Type B pancreatic cell (in vitro differentiated cells): Measurements from ENCODE around the gene COL5A2. TPM values are rescaled to one million over a fixed set of nuclear protein-coding genes. Genes with fewer than 3 reads are reported as not detected.

Experiments used
- DNase-seq: peaks from one replicate; pipeline ENCODE4 v3.0.0; 2021; ENCODE audit warnings: mixed read lengths; ENCODE audit not compliant: unreplicated experiment; ENCODE audit errors: extremely low spot score
- H3K27ac Mint-ChIP-seq: 2 replicates; pipeline ENCODE4 v1.8.0; 2021; ENCODE audit warnings: mild to moderate bottlenecking, mixed read lengths
- H3K27me3 Mint-ChIP-seq: 2 replicates; pipeline ENCODE4 v1.8.0; 2021; ENCODE audit warnings: mixed read lengths
- H3K36me3 Mint-ChIP-seq: 2 replicates; pipeline ENCODE4 v1.8.0; 2021; ENCODE audit warnings: mixed read lengths
- H3K4me1 Mint-ChIP-seq: one replicate; pipeline ENCODE4 v1.8.0; 2021; ENCODE audit warnings: mixed read lengths; ENCODE audit not compliant: unreplicated experiment
- H3K4me3 Mint-ChIP-seq: 2 replicates; pipeline ENCODE4 v1.8.0; 2021; ENCODE audit warnings: mild to moderate bottlenecking, mixed read lengths
- H3K9me3 Mint-ChIP-seq: 2 replicates; pipeline ENCODE4 v1.8.0; 2021; ENCODE audit warnings: mixed read lengths
- total RNA-seq: library from RNA; stranded (reverse); gene quantifications from 2 replicates; pipeline ENCODE4 v1.2.1, GENCODE V29; 2021; ENCODE audit warnings: low replicate concordance
- TF ChIP-seq, protein P1 (sequence below): fragments of 200-600 bp; sonication (generic); conservative IDR thresholded peaks from 2 replicates; pipeline ENCODE4 v1.5.0; 2021; ENCODE audit warnings: antibody characterized with exemption, mild to moderate bottlenecking

The COL5A2 gene
- total RNA-seq, 1 donor from 2014 or later, result 137 TPM

DNA sequence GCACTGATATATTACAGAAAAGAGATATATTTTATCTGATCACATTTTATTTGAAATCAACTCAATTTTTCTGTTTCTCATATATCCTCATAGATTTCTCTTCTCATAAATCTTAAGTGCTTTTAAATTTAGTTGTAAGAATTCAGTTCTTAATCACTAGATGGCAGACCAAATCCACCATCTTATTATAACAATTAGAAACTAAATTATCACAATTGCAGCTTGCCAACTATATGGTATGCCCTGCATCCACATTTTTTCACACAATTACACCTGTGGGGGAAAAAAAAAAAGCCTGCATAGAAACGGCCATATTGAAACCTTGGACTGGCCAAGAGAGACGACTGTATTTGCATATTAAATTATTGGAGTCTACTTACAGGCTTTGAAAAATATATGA is 64.4 kb downstream of the COL5A2 start:
- Mint-ChIP-seq H3K9me3 (no peaks in the 10 kb centered on the region), H3K4me1 (no peaks in the 10 kb centered on the region), H3K27me3 (no peaks in the 10 kb centered on the region), H3K4me3 (no peak overlapping the region), H3K36me3 (no peaks in the 10 kb centered on the region), H3K27ac (no peak overlapping the region)
- no peak for DNase-seq
- TF ChIP-seq, protein P1, sequence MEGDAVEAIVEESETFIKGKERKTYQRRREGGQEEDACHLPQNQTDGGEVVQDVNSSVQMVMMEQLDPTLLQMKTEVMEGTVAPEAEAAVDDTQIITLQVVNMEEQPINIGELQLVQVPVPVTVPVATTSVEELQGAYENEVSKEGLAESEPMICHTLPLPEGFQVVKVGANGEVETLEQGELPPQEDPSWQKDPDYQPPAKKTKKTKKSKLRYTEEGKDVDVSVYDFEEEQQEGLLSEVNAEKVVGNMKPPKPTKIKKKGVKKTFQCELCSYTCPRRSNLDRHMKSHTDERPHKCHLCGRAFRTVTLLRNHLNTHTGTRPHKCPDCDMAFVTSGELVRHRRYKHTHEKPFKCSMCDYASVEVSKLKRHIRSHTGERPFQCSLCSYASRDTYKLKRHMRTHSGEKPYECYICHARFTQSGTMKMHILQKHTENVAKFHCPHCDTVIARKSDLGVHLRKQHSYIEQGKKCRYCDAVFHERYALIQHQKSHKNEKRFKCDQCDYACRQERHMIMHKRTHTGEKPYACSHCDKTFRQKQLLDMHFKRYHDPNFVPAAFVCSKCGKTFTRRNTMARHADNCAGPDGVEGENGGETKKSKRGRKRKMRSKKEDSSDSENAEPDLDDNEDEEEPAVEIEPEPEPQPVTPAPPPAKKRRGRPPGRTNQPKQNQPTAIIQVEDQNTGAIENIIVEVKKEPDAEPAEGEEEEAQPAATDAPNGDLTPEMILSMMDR, result peak; percentile 32

DNA sequence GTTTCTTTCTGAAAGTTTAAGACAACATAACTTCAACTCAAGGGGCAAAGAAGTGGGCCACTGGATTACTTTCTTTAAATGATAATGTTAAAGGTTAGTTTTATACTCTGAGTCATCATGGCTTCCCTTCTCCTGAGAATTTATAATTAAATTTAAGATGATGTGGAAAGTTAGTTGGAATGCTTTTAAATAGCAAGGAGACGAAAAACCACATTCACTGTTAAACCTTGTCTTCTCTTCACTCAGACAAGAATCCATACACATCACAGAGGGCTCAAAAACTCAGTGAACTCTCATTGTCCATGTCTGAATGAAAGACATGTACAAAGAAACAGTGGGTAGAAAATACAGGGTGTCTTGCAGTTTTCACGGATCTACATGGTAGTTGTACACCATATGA is 65.6 kb downstream of the COL5A2 start:
- no peaks in the 10 kb centered on the region for H3K36me3 Mint-ChIP-seq
- DNase-seq, result no peak
- no peak overlapping the region for H3K4me3 Mint-ChIP-seq
- no peak overlapping the region for H3K27ac Mint-ChIP-seq
- H3K9me3 Mint-ChIP-seq, result no peaks in the 10 kb centered on the region
- H3K27me3 Mint-ChIP-seq, result no peaks in the 10 kb centered on the region
- TF ChIP-seq, protein P1, result no peak
- H3K4me1 Mint-ChIP-seq, result no peaks in the 10 kb centered on the region

DNA sequence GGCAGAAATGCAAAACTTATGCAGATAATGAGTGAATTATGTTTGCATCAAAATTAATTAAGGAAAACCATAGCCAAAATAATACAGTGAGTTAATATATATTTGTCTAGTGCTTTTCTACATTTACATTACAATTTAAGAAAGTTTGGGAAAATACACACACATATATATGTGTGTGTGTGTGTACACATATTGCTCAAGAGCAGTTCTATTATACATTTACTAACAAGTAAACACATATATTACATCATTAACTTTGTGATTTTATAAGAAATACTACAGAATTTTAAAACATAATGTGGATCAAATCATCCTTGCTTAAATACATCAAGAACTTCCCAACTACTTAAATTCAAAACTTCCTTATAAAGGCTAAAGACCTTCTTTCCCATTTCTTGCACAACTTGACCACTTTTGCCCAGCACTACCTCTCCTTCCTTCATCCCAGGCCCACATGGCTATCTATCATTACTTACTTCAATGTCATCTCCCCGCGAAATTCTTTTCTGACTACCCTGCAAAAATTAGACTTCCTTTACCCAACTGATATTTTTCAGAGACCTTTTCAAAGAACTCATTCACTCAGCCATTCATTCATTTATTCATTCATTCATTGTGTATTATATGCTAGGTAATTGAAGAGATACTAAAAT is 68.4 kb downstream of the COL5A2 start:
- no peaks in the 10 kb centered on the region for H3K9me3 Mint-ChIP-seq
- no peak overlapping the region for H3K27ac Mint-ChIP-seq
- H3K4me3 Mint-ChIP-seq, result no peak overlapping the region
- H3K27me3 Mint-ChIP-seq, result no peaks in the 10 kb centered on the region
- DNase-seq, result no peak
- no peaks in the 10 kb centered on the region for H3K4me1 Mint-ChIP-seq
- H3K36me3 Mint-ChIP-seq, result peaks cover 4% of the 10 kb centered on the region
- TF ChIP-seq, protein P1, result no peak

DNA sequence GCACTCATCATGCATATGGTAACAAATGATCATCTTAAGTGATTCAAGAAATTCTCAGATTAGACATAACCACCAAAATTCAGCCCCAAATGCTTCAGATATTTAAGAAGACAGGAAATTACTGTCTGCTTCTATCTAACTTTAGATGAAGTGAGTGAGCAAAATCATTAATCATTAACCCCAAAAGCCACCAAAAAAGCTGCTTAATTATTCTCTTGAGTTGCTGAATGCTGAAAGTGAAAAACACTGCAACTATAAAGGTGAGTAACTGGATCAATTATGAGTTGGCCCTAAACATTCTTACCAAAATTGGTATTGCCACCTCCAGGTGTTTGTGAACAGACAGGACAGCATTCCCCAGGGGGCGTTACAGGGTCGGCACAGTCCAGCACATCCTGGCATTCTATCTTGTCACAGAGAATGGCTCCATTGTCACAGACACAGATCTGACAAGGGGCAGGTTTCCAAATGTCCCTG is 69.6 kb downstream of the COL5A2 start:
- H3K4me3 Mint-ChIP-seq, result no peak overlapping the region
- H3K27ac Mint-ChIP-seq, result no peak overlapping the region
- TF ChIP-seq, protein P1, result no peak
- DNase-seq, result no peak
- no peaks in the 10 kb centered on the region for H3K9me3 Mint-ChIP-seq
- no peaks in the 10 kb centered on the region for H3K27me3 Mint-ChIP-seq
- peaks cover 4% of the 10 kb centered on the region for H3K36me3 Mint-ChIP-seq
- H3K4me1 Mint-ChIP-seq, result no peaks in the 10 kb centered on the region

DNA sequence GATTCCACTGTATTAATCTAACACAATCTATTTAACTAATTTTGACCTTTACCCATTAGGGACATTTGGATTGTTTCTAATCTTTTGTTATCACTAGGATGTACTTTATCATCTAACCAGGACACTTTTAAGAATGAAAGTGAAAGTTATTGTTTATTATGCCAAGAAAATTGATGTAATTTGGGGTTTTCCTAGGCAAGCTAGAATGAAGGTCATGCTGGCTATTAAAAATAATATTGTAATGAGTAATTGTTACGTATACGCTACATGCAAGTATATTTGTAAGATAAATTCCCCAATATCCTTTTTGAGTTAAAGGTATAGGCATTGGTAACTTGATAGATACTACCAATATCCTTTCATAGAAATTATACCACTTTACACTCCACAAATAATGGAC is 74.6 kb downstream of the COL5A2 start:
- TF ChIP-seq, protein P1, result no peak
- H3K36me3 Mint-ChIP-seq, result peaks cover 4% of the 10 kb centered on the region
- no peaks in the 10 kb centered on the region for H3K4me1 Mint-ChIP-seq
- H3K4me3 Mint-ChIP-seq, result no peak overlapping the region
- H3K9me3 Mint-ChIP-seq, result no peaks in the 10 kb centered on the region
- no peak for DNase-seq
- no peak overlapping the region for H3K27ac Mint-ChIP-seq
- H3K27me3 Mint-ChIP-seq, result no peaks in the 10 kb centered on the region
